ENCODE results near the gene PARD3.
"Not testable (repeated sequence)": the region's sequence is repeated elsewhere in the genome, so short reads cannot be mapped to it uniquely, and the experiment has no call there.

The PARD3 gene

GRCh38 chr10:34716234-34716633 is 98.9 kb downstream of the PARD3 start:
- no peak for DNase-seq (ENCODE audit: low read depth in 2 of 2)

DNA sequence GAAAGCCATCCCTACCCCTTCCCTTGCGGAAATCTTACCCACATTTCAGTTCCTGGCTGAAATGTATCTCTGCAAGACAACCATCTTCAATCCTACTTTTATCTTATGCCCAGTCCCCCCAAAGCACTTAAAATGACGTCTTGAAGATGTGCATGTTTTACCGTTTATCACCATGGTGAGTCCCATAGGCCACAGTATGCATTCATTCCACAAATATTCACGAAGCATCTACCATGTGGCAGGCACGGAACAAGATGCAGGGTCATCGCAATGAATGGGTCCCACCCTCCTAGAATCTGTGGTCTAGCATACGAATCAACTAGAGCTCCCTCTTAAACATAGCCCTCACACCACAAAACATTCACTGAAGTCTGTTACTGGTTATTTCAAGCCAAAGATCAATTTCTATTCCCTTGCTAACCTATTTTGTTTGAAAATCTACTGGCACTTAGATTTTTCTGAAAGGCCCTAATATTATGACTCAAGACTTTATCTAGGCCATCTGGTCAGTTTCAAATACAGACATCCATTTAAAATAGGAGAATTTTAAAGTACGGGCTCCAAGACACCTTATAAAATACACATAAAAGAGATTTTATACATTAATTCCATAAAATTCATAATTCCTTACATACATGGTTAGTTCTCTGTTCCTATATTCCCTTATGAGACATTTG is 99.4 kb downstream of the PARD3 start:
- no peak for DNase-seq (ENCODE audit: low read depth in 2 of 2)

DNA sequence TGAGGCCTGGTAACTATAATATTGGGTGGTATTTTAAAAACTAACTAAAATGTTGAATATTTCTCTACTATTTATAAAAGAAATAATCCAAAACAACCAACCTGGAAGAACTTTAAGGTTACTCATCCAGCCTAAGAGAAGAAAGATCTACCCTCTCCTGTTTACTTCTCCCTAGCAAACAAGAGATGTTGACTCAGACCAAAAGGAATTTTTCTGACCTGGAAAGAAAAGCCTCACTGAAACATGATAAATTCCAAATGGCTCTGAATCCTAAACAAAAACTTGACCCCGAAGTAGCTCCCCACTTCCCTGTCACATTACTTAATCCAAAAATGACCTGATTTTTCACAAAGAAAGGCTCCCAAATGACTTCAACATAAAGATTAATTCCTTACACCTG is 101.2 kb downstream of the PARD3 start:
- DNase-seq (ENCODE audit: low read depth in 2 of 2): no peak

DNA sequence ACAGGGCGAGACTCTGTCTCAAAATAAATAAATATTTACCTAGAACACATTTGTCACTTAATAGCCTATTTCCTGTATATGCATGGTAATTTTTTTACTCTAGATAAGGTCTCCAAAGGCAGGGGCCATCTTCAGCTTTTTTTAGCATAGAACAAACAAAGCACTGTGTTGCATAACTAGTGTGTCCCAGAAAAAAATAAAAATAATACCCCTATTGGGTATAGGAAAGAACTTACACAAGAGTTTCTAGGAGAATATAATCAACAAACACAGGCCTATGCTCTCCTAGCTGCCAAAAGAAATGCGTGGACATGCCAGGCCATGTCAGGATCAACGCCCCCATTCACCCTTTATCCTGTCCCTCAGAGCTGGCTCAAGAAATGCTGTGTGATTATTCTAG is 103.6 kb downstream of the PARD3 start:
- no peak for DNase-seq (ENCODE audit: low read depth in 2 of 2)

- no peak for DNase-seq (ENCODE audit: low read depth in 2 of 2)
Measured at GRCh38 chr10:34710391-34710751, 104.7 kb downstream of the PARD3 start.

- DNase-seq (ENCODE audit: low read depth in 2 of 2): no peak
Measured at GRCh38 chr10:34709637-34710390, 105.3 kb downstream of the PARD3 start.

- DNase-seq (ENCODE audit: low read depth in 2 of 2): no peak
Measured at GRCh38 chr10:34707656-34708055, 107.4 kb downstream of the PARD3 start.

DNA sequence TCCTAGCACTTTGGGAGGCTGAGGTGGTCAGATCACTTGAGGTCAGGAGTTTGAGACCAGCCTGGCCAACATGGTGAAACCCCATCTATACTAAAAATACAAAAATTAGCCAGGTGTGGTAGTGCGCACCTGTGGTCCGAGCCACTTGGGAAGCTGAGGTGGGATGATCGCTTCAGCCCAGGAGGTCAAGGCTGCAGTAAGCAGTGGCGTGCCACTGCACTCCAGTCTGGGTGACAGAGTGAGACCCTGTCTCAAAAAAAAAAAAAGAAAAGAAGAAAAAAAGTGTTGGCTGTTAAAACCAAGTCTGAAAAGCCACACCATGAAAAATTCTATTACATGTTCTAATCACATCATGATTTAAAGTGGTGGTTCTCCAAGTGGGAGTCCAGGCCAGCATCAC is 108.1 kb downstream of the PARD3 start:
- not testable (repeated sequence) for DNase-seq (ENCODE audit: low read depth in 2 of 2)

- DNase-seq (ENCODE audit: low read depth in 2 of 2): no peak
Measured at GRCh38 chr10:34706147-34706546, 108.9 kb downstream of the PARD3 start.

GRCh38 chr10:34705563-34705962 is 109.5 kb downstream of the PARD3 start:
- no peak for DNase-seq (ENCODE audit: low read depth in 2 of 2)

DNA sequence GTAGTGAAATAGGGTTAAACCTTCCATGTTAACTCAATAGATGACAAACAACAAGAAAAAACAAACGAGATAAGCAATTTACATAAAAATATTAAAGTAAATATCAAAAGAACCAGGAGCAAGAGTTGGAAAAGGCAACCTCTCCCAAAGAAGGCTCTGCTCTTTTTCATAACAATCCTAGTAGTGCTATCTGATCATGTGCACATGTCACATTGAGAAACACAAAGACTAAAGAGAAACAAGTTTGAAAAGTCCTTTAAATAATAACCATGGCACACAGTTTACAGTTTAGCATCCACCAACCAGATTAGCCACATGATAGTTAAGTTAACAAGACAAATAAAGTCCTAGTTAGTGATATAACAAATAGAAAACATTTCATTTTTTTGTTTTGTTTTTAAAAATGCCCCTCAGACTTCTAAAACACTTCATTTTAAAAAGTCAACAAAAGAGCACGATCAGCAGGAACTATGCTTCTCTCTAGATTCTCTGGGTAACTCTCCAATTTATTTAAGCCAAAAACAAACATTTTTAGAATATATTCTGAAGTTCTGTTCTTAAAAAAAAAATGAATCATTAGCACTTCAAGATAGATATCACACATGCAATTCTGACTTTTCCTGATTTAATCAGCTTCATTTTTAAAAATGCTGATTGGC is 110.4 kb downstream of the PARD3 start:
- no peak for DNase-seq (ENCODE audit: low read depth in 2 of 2)

DNA sequence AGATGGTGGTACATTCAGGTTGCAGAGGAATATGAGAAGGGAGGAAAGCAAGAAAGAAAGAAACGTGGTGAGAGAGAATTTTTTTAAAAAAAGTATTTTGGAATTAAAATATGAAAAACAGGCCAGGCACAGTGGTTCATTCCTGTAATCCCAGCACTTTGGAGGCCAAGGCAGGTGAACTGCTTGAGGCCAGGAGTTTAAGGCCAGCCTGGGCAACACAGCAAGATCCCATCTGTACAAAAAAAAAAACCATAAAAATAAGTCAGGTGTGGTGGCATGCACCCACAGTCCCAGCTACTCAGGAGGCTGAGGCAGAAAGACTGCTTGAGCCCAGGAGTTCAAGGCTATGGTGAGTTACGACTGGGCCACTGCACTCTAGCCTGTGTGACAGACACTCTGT is 112.1 kb downstream of the PARD3 start:
- DNase-seq (ENCODE audit: low read depth in 2 of 2): no peak

- DNase-seq (ENCODE audit: low read depth in 2 of 2): no peak
Measured at GRCh38 chr10:34702093-34702937, 112.8 kb downstream of the PARD3 start.

DNA sequence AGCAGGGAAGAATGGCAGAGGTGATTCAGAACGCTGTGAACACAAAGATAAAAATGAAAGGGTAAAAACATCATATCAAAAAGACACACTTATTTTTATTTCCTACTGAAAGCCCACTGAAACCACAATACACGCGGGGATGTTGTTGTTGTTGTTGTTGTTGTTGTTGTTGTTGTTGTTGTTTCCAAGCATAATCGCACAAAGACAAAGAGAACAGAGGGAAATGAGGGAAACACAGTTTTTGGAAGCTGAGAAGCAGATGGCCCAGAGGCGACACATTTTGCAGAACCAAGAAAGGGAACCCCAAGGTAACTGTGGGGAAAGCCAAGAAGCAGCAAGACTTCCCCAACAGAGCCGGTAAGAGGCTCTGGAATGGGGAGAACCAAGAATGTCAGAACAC is 113.9 kb downstream of the PARD3 start:
- no peak for DNase-seq (ENCODE audit: low read depth in 2 of 2)

DNA sequence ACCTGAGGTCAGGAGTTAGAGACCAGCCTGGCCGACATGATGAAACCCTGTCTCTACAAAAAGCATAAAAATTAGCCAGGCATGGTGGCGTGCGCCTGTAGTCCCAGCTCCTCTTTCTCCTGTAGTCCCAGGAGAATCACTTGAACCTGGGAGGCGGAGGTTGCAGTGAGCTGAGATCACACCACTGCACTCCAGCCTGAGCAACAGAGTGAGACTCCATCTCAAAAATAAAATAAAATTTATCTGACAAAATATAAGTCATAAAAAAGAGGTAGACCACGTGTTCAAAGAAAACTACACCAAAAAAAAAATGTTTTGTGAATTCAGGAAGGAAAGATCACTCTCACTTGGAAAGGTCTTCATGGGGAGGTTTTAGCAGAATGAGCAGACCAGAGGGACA is 114.3 kb downstream of the PARD3 start:
- not testable (repeated sequence) for DNase-seq (ENCODE audit: low read depth in 2 of 2)

- no peak for DNase-seq (ENCODE audit: low read depth in 2 of 2)
Measured at GRCh38 chr10:34699904-34700517, 115.1 kb downstream of the PARD3 start.

- no peak for DNase-seq (ENCODE audit: low read depth in 2 of 2)
Measured at GRCh38 chr10:34698979-34699378, 116.1 kb downstream of the PARD3 start.

- no peak for DNase-seq (ENCODE audit: low read depth in 2 of 2)
Measured at GRCh38 chr10:34698248-34698831, 116.8 kb downstream of the PARD3 start.

GRCh38 chr10:34697351-34698247 is 117.5 kb downstream of the PARD3 start:
- DNase-seq (ENCODE audit: low read depth in 2 of 2): no peak

DNA sequence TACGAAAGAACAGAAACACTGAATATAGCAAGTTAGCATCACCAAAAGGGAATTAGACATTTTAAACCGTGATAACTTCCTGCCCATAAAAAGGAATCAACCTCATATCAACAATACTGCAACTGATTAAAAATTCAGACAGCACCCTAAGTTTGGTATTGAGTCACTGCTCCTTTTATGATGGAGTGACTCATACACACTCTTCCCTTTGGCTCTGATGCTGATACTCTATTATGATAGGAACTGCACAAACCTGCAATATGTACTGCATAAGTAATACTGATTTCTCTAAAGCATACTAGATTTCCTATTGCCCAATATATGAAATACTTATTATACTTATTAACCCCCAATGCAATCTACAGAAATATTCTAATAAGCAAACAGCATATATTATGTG is 118.7 kb downstream of the PARD3 start:
- DNase-seq (ENCODE audit: low read depth in 2 of 2): no peak
